Activated naive CD4-positive, alpha-beta T cell treated with anti-CD3 and anti-CD28 coated beads, Interleukin-2, amount 50 U/mL, for 72 hours (primary cell): ENCODE data around the gene ZKSCAN5. TPM values are rescaled to one million over a fixed set of nuclear protein-coding genes. Genes with fewer than 3 reads are reported as not detected.
"Not testable (repeated sequence)": the region's sequence is repeated elsewhere in the genome, so short reads cannot be mapped to it uniquely, and the experiment has no call there.

ENCODE experiments used
- ATAC-seq, 2 donors: fragments of 150-1000 bp; cut with Tn5 transposase; 2 replicates each; pipeline ENCODE4 v1.10.0; 2021; ENCODE audit warnings: mild to moderate bottlenecking in 2 of 2, moderate library complexity in 2 of 2
- DNase-seq, 2 donors: peaks; one replicate each; pipeline ENCODE4 v3.0.0; 2021 to 2022; ENCODE audit warnings: low spot score in 2 of 2
- H3K27ac Mint-ChIP-seq, 2 donors: one replicate each; pipeline ENCODE4 v1.8.0; 2022; ENCODE audit warnings: mild to moderate bottlenecking in 2 of 2, mixed read lengths in 2 of 2
- H3K36me3 Mint-ChIP-seq, 2 donors: one replicate each; pipeline ENCODE4 v1.8.0; 2022; ENCODE audit warnings: mixed read lengths in 2 of 2
- H3K9me3 Mint-ChIP-seq, 2 donors: one replicate each; pipeline ENCODE4 v1.8.0; 2022; ENCODE audit warnings: mixed read lengths in 2 of 2
- total RNA-seq, 2 donors: library from RNA; stranded (reverse); gene quantifications; one replicate each; pipeline ENCODE4 v1.2.3, GENCODE V29; 2022

The ZKSCAN5 gene
- total RNA-seq, 2 donors from 2014 or later, result 9.6 to 14.0 TPM

GRCh38 chr7:99525713-99526440 lies 21.4 kb downstream of the ZKSCAN5 start:
- Mint-ChIP-seq H3K27ac (peak overlapping the region in 1 of 2 donors; percentile 52), H3K36me3 (peaks cover 36 to 53% of the 10 kb centered on the region in 2 donors), H3K9me3 (peaks cover 6 to 8% of the 10 kb centered on the region in 2 donors)
- DNase-seq (no peak), ATAC-seq (peak in 1 of 2 donors; percentile 47)

GRCh38 chr7:99531354-99531765 lies 26.9 kb downstream of the ZKSCAN5 start:
- ATAC-seq (no peak), DNase-seq (no peak)
- Mint-ChIP-seq H3K36me3 (peaks cover 60 to 82% of the 10 kb centered on the region in 2 donors), H3K9me3 (peaks cover 29 to 36% of the 10 kb centered on the region in 2 donors), H3K27ac (no peak overlapping the region)

GRCh38 chr7:99535667-99536066 lies 31.2 kb downstream of the ZKSCAN5 start:
- no peak for ATAC-seq
- no peak overlapping the region for H3K27ac Mint-ChIP-seq
- no peak for DNase-seq
- H3K9me3 Mint-ChIP-seq, result peaks cover 31 to 42% of the 10 kb centered on the region in 2 donors
- H3K36me3 Mint-ChIP-seq, result peaks cover 51 to 57% of the 10 kb centered on the region in 2 donors

GRCh38 chr7:99539213-99539811 lies 34.9 kb downstream of the ZKSCAN5 start:
- Mint-ChIP-seq H3K36me3 (peaks cover 27 to 47% of the 10 kb centered on the region in 2 donors), H3K27ac (no peak overlapping the region), H3K9me3 (peaks cover 20 to 28% of the 10 kb centered on the region in 2 donors)
- ATAC-seq, result no peak
- DNase-seq, result no peak

GRCh38 chr7:99540542-99540941 lies 36.1 kb downstream of the ZKSCAN5 start:
- peaks cover 27 to 47% of the 10 kb centered on the region in 2 donors for H3K36me3 Mint-ChIP-seq
- H3K9me3 Mint-ChIP-seq, result peaks cover 20 to 33% of the 10 kb centered on the region in 2 donors
- no peak overlapping the region for H3K27ac Mint-ChIP-seq
- DNase-seq (no peak), ATAC-seq (no peak)

GRCh38 chr7:99541212-99541611 lies 36.8 kb downstream of the ZKSCAN5 start:
- no peak for DNase-seq
- peaks cover 20 to 29% of the 10 kb centered on the region in 2 donors for H3K9me3 Mint-ChIP-seq
- H3K36me3 Mint-ChIP-seq, result peaks cover 27 to 48% of the 10 kb centered on the region in 2 donors
- H3K27ac Mint-ChIP-seq, result peak overlapping the region in 1 of 2 donors; percentile 73
- no peak for ATAC-seq

GRCh38 chr7:99543081-99543671 lies 38.7 kb downstream of the ZKSCAN5 start:
- H3K36me3 Mint-ChIP-seq, result peaks cover 25 to 58% of the 10 kb centered on the region in 2 donors
- no peak overlapping the region for H3K27ac Mint-ChIP-seq
- DNase-seq, result no peak

GRCh38 chr7:99543916-99544315 lies 39.5 kb downstream of the ZKSCAN5 start:
- H3K27ac Mint-ChIP-seq, result no peak overlapping the region
- no peak for ATAC-seq
- DNase-seq, result no peak
- peaks cover 22 to 56% of the 10 kb centered on the region in 2 donors for H3K36me3 Mint-ChIP-seq
- peaks cover 20 to 33% of the 10 kb centered on the region in 2 donors for H3K9me3 Mint-ChIP-seq

More at GRCh38 chr7:99543081-99543671, 38.7 kb downstream of the ZKSCAN5 start:
- ATAC-seq, result no peak
- H3K9me3 Mint-ChIP-seq, result peaks cover 21 to 35% of the 10 kb centered on the region in 2 donors

- not testable (repeated sequence) for ATAC-seq, DNase-seq, H3K27ac Mint-ChIP-seq
- Mint-ChIP-seq H3K9me3 (peaks cover 18 to 34% of the 10 kb centered on the region in 2 donors), H3K36me3 (peaks cover 20 to 56% of the 10 kb centered on the region in 2 donors)
Observed at GRCh38 chr7:99545308-99545707, 40.8 kb downstream of the ZKSCAN5 start.

- DNase-seq, H3K27ac Mint-ChIP-seq, ATAC-seq: not testable (repeated sequence)
- H3K36me3 Mint-ChIP-seq, result peaks cover 17 to 28% of the 10 kb centered on the region in 2 donors
- H3K9me3 Mint-ChIP-seq, result peaks cover 4 to 18% of the 10 kb centered on the region in 2 donors
Observed at GRCh38 chr7:99549545-99549944, 45.1 kb downstream of the ZKSCAN5 start.

GRCh38 chr7:99551334-99551733 lies 46.9 kb downstream of the ZKSCAN5 start:
- DNase-seq (no peak), ATAC-seq (peak in 1 of 2 donors; percentile 2)
- H3K27ac Mint-ChIP-seq, result peak overlapping the region; percentile 8 to 97
- peaks cover 21 to 26% of the 10 kb centered on the region in 2 donors for H3K36me3 Mint-ChIP-seq
- H3K9me3 Mint-ChIP-seq, result peaks cover 4 to 14% of the 10 kb centered on the region in 2 donors

- peak; percentile 72 to 78 for DNase-seq
- peaks cover 4 to 13% of the 10 kb centered on the region in 2 donors for H3K9me3 Mint-ChIP-seq
- peaks cover 21 to 24% of the 10 kb centered on the region in 2 donors for H3K36me3 Mint-ChIP-seq
- peak within 1 kb of the TSS; percentile 8 to 97 for H3K27ac Mint-ChIP-seq
- ATAC-seq, result peak; percentile 99 to 100
Observed at GRCh38 chr7:99551767-99552463, 47.5 kb downstream of the ZKSCAN5 start, which contains the start of gene FAM200A. TSS of gene FAM200A (minus strand) at chr7:99552114. CDS start at chr7:99548407, 3,707 bp downstream.

GRCh38 chr7:99553039-99553438 lies 48.6 kb downstream of the ZKSCAN5 start:
- Mint-ChIP-seq H3K27ac (no peak overlapping the region), H3K9me3 (peaks cover 4 to 8% of the 10 kb centered on the region in 2 donors), H3K36me3 (peaks cover 29 to 30% of the 10 kb centered on the region in 2 donors)
- ATAC-seq (no peak), DNase-seq (no peak)

- DNase-seq (no peak), ATAC-seq (no peak)
- H3K36me3 Mint-ChIP-seq, result peaks cover 22 to 33% of the 10 kb centered on the region in 2 donors
- H3K27ac Mint-ChIP-seq, result no peak overlapping the region
- H3K9me3 Mint-ChIP-seq, result no peaks in the 10 kb centered on the region
Observed at GRCh38 chr7:99554939-99555338, 50.5 kb downstream of the ZKSCAN5 start.

GRCh38 chr7:99557196-99557607 lies 52.7 kb downstream of the ZKSCAN5 start:
- H3K36me3 Mint-ChIP-seq, result peaks cover 27 to 41% of the 10 kb centered on the region in 2 donors
- H3K27ac Mint-ChIP-seq, result peak overlapping the region; percentile 97 to 100
- DNase-seq (no peak), ATAC-seq (no peak)
- no peaks in the 10 kb centered on the region for H3K9me3 Mint-ChIP-seq

GRCh38 chr7:99557940-99558305 lies 53.5 kb downstream of the ZKSCAN5 start:
- ATAC-seq (peak; percentile 61), DNase-seq (no peak)
- Mint-ChIP-seq H3K27ac (peak overlapping the region; percentile 97 to 100), H3K9me3 (no peaks in the 10 kb centered on the region), H3K36me3 (peaks cover 34 to 48% of the 10 kb centered on the region in 2 donors)
